AG09319 (cell line): ENCODE data around the gene MEF2A.

Experiments
- DNase-seq: peaks from one replicate; pipeline ENCODE4 v3.0.0-alpha.2; 2010; ENCODE audit warnings: low read depth; ENCODE audit errors: extremely low read depth
- CTCF ChIP-seq: IDR thresholded peaks from 2 replicates; pipeline ENCODE4 v1.5.1; 2011; ENCODE audit warnings: low read depth, mild to moderate bottlenecking, inconsistent platforms, low read length, moderate library complexity

MEF2A gene

GRCh38 chr15:99574502-99574901, 8.7 kb downstream of the MEF2A start:
- DNase-seq: no peak

GRCh38 chr15:99578809-99579208, 13.0 kb downstream of the MEF2A start:
- DNase-seq: no peak
- TF ChIP-seq CTCF: no peak

More at GRCh38 chr15:99574502-99574901, 8.7 kb downstream of the MEF2A start:
- no peak for TF ChIP-seq CTCF

- TF ChIP-seq CTCF: no peak
- no peak for DNase-seq
Observed at GRCh38 chr15:99580076-99580475, 14.3 kb downstream of the MEF2A start.

GRCh38 chr15:99582508-99582960, 16.8 kb downstream of the MEF2A start:
- no peak for DNase-seq
- TF ChIP-seq CTCF: no peak

GRCh38 chr15:99584081-99584600, 18.4 kb downstream of the MEF2A start:
- no peak for DNase-seq
- no peak for TF ChIP-seq CTCF

- no peak for DNase-seq
- TF ChIP-seq CTCF: no peak
Observed at GRCh38 chr15:99586121-99586520, 20.3 kb downstream of the MEF2A start.

GRCh38 chr15:99589801-99590200, 24.0 kb downstream of the MEF2A start:
- no peak for DNase-seq
- no peak for TF ChIP-seq CTCF
